HPDE6-E6E7 (cell line): Measurements from ENCODE around the gene NOS3.

ENCODE experiments used
- DNase-seq: peaks from one replicate; pipeline ENCODE4 v3.0.0; 2011; ENCODE audit warnings: missing footprints; ENCODE audit errors: extremely low spot score

Gene NOS3

DNA sequence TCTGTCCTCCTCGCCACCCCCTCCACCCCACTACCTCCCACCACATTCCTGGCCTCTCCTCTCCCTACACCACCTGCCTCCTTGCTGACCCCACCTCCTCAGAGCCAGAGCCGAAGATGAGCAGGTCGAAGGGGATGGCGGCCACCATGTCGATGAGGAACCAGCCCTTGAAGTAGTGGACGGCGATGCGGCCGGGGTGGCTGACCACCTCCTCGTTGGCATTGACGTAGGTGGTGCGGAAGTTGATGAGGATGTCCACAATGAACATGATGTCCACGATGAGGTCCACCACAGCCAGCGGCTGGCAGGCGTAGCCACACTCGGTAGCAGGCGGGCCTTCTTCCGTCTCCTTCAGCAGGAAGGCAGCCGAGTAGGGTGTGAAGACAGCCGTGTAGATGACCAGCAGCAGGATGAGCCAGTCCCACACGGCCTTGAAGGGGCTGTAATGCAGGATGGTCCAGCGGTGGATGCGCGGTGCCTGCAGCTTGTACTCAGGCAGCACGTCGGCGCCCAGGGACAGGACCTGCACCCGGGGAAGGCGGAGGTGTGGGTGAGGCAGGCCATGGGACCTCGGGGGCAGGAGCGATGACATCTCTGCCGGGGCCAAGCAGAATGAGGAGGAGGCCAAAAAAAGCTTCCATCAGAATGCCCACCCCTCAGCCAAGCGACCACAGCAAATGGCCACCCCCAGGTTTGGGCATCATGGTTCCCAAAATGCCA lies 38.3 kb upstream of the NOS3 start:
- no peak for DNase-seq

DNA sequence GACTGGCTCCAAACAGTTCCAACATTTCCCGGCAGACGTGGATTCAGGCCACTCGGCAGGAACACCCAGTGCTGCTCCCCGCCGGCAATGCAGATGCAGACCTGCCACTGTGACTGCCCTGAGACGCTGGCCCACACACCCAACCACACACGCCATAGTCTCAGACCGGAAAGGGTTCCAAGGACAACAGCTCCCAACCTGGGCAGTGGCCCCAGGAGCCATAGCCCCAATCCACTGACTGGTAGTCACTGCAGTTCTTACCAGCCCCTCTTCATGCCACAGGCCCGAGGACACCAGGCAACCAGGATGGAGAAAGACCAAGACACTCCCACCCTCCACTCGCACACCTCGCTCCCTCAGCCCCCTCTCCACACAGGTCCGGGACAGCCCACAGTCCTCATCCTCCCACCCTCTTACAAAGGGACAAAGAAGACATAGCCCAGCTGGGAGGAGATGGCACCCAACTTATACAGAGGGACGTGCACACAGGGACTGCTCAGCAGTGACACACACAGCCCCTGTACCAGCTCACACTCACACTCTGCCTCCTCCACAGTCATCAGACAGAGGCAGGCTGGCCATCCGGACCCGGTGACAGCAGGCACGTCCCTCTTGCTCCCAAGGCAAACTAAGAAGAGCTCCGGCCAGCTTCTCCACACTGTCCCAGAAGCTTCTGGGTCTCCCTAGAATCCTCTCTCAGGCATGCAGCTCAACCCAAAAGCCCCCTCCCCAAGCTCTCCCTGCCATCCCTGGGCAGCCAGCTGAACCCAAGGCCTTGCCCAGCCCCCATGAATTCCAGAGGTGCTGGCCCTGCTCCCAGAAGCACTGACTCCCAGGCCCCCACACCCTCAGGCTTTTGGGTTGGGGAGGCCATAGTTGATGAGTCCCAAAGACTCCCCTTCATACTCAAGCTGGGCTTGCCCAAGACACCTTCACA lies 37.5 kb upstream of the NOS3 start:
- no peak for DNase-seq

DNA sequence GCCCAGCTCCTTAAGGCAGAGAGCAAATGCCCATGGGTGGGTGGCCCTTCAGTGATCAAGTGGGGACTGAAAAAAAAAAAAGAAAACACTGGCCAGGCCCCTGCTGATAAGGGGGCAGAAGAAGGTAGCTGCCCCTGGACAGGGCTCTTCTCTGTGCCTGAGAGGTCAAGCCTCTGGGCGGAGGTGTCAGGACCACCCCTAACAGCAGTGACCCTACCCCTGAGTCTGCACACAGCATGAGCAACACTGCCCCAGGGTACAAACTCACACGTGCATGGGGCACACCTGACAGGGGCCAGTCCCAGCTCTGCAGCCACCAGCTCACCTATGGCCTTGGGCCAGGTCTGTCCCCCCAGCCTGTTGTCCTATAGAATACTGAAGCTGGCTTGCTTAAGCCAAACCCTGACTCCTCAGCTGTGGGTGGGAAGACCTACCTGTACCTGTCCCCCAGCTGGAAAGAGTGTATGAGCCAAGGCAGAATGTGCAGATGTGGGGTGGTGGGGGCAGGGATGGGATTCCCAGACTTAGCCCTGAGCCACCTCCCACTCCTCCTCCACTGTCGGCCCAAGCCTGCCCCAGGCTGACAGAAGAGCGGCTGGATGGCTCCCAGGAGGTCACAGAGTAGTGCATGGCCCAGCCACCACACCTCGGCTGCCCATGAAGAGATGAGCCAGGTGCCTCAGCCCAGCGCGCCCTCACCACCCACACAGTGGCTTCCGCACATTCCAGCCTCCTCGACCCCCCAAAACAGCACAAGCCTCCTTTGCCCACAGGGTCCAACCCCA lies 36.4 kb upstream of the NOS3 start:
- no peak for DNase-seq

DNA sequence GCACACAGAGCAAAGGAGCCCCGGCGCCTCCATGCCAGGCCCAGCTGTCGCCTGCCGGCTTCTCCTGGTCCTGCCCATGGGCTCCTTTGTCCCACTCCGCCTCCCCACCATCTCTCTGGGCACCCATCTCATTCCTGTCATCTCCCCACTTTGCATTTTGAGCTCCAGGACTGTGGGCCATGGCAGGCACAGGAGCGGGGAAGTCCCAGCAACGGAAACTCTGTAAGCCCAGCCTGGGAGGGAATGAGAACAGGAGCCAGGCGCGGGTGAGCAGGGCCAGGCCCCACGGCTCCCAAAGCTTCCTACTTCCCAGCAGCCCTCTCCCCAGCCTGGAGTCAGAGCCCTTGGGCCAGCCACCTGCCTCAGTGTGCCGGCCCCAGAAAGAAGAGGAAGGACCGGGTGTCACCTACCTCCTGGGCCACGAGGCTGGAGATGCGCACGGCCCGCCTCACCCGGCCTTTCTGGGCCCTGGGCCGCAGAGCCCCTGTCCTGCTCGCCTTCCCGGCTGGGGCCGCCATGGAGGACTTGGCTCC lies 35.8 kb upstream of the NOS3 start:
- DNase-seq, result no peak

DNA sequence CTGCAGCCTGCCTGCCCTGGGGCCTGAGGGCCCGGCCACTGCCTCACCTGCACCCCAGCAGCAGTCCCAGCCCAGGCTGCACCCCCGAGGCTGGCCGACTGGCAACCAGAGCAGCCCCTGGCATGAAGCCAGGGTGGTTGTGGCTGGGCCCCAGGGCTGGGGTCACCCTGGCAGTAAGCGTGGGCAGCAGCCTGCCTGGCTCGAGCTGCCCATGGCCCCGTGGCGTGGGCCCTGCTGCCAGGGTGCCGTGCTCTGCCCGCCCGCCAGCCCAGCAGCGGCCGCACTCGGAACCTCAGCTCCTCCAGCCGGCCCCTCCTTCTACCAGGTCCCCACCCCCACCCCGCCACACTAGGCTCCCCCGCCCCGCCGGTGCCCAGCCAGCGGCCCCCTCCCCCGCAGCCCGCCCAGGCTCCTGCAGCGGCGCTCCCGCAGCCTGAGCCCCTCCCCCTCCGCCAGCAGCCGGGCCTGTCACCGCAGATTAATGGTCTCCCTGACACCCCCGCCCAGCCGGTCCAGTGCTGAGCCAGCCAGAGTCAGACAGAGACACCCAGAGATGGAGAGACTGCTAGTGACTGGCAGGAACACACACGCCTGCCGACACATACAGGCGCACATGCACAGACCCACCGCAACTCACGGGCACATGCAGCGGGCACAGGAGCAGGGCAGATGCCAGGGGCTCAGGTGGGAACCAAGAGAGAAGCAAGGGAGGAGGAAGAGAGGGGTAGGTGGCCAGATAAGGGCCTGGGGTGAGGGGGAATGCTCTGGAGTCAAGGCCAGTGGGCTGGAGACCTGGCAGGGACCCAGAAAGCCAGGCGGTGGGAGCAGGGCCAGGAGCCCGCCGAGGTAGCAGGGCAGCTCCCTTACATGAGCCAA lies 35.1 kb upstream of the NOS3 start:
- no peak for DNase-seq

DNA sequence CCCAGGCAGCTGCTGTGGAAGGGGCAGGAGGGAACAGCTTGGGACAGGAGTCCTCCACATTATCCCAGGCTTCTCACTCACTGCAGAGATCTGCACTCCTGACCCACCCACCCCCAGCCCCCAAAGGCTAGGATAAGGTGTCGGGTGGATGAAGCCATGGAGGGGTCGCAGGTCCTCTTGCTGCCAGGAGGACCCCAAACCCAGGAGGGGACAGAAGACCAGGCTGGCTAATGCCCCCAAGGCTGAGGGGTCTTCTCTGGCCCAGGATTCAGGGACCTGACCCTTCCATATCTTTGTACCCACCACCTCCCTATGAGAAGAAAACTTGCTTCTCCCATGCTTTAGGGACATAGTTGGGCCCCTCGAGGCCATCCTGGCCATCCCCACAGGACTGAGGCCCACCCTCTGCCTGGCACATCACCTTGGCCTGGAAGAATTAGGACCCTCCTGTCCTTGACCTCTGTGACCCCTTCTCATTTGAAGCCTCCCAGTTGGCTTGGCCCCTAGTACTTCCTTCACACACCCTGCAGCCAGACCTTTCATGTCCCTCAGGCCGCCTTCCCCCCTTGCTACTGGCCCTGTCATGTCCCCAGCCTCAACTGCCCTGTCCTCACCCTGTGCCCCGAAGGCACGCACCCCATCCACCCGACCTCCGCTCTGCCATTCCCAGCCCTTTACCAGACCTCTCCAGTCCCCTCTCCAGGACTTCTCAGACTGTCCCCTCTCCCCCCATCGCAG lies 34.3 kb upstream of the NOS3 start:
- DNase-seq, result no peak

DNA sequence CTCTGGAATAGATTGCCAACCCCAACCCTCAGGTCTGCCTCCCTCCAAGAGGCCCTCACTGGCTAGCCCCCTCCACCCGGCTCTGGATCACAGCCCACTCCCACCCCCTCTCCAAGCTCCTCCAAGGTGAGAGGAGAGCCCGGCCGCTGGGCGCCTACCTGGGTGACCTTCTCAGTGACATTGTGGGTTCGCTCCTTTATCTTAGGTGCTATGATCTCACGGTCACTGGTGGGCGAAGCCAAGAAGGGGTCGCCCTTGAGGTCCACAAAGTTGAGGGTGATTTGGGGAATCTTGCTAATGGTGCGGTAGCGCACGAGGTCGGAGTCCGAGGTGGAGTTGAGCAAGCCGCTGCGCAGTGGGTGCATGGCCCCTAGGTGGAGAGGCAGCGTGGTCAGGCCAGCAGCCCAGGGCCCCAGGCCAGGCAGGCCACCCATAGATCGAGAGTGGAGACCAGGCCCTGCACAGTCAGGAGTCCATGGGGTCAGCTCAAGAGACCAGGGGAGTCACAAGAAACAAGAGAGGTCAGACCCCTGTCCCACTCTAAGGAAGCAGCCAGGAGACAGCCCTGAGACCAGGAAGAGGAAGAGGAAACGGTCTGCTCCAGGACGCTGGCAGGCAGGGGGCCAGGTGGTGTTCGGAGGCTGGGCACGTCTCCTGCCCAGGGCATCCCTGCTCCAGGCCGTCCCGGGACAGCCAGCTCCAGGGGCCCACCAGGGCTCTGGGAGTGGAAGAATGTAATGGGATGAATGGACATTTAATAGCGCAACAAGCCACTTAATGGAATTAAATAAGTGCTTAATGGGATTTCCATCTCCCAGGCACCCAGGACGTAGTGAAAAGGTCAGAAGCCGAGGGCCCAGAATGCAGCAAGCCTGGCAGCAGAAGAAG lies 33.4 kb upstream of the NOS3 start:
- DNase-seq, result no peak

DNA sequence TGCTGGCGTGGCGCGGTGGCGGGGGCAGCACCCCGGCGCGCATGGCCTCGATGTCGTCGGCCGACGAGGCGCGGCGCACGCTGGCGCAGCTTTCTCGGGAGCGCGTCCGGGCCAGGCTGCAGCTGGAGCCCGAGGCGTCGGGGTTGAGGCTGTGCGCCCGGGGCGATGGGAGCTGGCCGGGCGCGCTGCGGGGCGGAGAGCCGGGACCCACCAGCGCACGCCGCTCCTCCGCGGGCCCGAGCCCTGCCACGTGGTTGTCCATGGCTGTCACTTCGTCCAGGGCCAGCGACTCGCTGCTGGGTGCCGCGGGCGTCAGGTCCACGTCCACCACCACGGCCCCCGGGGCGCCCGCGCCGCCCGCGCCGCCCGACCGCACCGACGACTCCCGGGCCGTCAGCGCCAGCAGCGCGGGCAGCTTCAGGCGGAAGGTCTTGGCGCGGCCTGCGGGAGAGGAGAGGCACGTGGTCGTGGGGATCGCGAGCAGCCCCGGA lies 32.7 kb upstream of the NOS3 start:
- no peak for DNase-seq

DNA sequence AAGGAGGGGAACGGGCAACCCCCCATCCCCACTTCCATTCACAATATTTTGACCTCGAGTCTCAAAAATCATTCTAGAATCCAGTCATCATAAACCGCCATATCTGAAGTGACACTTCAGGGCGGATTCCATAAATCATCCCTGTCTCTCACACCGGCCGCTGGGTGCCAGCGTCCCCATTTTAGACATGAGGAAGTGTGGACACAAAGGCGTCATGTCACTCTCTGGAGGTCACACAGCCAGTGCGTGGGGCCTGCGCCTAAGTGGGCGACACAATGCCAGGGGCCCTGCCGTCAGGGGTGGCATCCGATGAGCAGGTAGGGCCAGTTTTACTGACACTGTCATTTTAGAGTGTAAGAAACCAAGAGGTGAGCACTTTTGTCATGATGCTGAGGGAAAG lies 32.2 kb upstream of the NOS3 start:
- no peak for DNase-seq

DNA sequence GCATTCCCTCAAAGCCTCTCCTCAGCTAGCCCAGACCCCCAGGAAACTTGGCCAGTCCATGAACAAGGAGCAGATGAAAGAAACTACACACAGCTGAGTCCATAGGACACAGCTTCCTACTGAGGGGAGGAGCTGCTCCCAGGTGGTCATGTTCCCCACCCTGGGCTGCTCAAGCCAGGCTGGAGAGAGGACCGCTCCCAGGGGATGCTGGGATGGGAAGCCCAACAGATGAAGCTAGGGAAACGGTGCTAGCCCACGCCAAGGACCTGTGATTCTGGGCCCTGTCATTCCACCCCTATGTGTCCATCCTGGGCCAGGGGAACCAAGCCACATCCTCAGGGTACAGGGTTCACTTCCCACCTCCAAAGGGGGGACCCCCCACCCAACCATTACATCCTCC lies 31.7 kb upstream of the NOS3 start:
- DNase-seq, result no peak

DNA sequence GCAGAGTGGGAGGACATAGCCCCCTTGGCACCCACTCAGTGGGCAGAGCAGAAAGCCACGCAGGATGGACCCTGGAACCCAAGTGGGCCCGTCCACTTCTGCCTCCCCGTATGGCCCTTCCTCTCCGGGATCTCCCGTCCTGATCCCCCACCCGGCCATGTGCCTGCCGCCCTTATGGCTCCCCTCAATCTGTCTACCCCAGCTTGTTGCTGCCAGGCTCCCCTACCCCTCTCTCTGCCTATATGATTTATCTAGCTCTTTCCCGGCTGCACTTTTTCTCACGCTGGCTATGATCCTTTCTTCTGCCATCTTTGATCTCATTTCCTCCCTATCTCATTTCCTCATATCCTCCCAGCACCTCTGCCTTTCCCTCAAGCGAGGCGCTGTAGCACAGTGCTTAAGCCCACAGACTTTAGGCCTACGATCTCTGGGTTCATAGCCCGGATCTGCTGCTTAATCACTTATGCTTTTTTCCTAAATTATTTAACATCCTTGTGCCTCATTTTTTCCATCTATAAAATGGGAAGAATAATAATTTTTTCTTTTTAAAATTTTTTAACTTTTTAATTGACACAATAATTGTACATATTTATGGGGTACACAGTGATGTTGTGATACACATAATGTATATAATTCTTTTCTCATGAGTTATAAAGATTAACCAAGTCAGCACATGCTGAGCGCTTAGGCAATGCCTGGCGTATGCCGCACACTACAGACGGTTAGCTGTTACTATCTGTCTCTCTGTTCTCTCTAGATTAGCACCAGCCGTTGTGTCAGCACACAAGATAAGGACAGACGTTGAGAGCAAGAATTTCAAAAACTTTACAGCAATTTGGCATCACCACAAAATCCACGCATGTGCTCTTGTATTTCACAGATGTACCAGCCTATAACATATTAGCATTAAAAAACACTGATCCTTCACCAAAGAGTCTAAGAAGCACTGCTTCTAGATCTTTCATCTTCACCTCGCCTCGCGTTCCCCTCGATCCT lies 30.8 kb upstream of the NOS3 start:
- DNase-seq, result no peak

DNA sequence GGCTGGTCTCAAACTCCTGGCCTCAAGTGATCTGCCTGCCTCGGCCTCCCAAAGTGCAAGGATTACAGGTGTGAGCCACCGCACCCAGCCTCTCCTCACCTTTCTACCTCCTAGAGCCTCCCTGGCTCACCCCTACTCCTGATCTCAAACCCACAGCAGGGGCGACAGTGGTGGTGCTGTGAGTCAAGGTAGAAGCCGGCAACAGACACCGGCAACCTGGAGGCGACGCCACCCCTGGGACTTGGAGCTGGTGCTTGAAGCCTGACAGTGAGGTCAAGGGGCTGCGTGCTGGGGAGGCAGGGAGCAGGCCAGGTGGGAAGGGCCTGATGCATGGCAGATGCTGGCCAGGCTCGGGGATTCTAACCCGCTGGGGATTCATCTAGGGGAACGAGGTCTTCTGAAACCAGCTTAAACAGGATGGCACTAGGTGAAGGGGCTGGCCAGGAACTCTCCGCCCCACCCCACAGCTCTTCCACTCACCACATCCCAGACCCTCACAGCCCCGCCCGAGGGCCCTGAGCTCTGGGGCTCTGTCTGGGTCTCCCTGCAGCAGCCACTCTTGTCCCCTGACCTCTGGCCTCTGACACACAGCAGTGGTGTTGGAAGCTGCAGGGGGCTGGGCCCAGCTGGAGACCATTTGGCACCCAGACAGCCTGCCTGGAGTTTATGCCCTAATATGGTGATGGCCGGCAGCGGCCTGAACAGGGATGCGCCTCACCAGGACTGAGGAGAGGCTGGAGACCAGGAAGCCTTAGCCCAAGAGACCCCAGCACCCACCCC lies 29.1 kb upstream of the NOS3 start:
- DNase-seq, result no peak

DNA sequence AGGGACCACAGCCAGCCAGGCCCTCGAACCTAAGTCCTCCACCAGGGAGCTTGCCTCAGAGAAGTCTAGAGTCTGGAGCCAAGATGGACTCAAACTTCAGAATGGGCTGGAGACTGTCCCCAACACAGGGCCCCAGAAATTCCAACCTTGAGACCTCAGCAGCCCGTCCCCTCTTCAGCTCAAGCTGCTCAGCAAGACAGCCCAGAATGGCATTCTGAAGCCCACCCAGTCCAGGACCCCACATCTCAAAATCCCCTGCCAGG lies 28.6 kb upstream of the NOS3 start:
- no peak for DNase-seq

DNA sequence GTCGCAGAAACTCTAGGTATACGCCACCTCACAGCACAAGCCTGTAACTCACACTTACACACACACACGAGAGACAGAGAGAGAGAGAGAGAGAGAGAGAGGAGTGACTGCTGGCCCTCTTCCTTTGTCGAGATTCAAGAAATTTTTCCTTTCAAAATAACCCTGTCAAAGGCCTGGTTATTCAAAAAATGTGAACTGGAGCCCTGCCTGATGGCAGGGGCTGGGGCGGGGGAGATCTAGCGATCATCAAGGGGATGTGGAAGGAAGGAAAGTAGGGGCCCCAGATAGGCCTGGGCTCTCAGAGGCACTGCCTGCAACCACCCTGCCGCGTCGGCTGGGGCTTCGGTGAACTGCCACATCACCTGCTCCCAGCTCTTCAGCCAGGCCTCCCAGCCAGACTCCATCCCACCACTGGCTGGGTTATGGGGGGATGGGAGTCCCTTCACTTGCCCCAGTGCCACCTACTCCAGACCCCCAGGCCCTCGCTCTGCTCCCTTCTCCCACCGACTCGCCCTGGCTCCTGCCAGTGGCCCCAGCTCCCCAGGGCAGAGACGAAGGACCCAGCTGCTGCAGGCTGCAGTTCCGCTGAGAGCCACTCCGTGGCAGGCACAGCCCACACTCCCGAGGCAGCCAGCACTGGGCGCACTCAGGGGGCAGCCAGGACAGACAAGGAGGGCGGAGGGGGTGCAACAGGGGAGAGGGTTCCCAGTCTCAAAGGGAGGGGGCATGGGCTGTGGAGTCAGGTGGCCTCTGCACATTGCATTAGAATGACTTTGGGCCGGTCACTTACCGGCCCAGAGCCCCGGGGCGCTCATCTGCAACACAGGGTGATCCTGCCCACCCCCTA lies 28.0 kb upstream of the NOS3 start:
- peak; percentile 86 for DNase-seq

DNA sequence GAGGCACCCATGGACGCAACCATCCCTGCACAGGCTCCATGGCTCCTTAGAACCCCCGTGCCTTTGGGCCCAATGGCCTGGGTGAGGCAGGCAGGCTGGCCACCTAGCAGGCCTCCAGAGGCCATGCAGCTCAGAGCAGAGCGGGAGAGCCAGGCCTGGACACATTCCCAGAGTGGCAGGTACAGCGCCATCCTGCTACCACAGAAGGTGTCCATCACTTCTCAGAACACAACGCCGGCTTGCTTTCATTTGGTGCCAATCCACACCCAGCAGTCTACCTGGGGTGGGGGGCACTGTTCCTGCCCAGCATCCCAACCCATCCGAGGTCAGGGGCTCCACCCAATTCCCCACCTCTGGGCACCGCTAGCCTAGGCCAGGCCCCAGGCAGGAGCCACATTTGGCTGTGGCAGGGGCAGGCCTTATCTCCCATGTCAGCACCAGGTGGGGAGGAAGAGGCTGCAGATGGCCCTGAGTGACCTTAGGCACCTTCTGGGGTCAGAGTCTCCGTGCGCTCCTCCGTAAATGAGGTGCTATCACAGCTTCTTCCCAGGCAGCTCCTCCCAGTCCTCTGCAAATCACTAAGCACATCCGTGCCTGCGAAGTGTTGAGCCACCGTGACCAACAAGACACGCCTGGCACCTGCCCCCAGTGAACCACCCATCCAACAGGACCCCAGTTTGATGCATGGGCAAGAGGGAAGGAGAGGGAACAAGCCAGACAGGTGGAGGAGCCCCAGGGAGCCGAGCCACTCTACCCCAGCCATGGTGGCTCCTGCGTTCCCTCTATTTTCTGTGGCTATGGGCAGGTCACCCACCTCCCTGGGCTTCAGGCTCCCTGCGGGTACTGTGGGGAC lies 26.9 kb upstream of the NOS3 start:
- DNase-seq, result no peak
